WTC11 (cell line): ENCODE results near the gene IL10RB. TPM values are rescaled to one million over a fixed set of nuclear protein-coding genes. Genes with fewer than 3 reads are reported as not detected.

Experiments used
- ATAC-seq: fragments of 200-7000 bp; cut with Tn5 transposase; 2 replicates; pipeline ENCODE4 v1.10.0; 2021; ENCODE audit warnings: mild to moderate bottlenecking, moderate library complexity
- CTCF ChIA-PET: fragments of 300-600 bp; sonication (Branson Sonifier 250); formaldehyde crosslinking; loops from one replicate; lab custom pipeline; 2021; ENCODE audit warnings: antibody characterized with exemption; lab: Charles Lee
- POLR2A ChIA-PET: fragments of 350-600 bp; sonication (Branson Sonifier 250); formaldehyde crosslinking; loops from one replicate; lab custom pipeline; 2021; ENCODE audit warnings: antibody characterized with exemption; lab: Charles Lee
- DNase-seq: peaks from one replicate; pipeline ENCODE4 v3.0.0; 2021; ENCODE audit warnings: low spot score
- H3K27ac Mint-ChIP-seq: 2 replicates; pipeline ENCODE4 v1.8.0; 2021; ENCODE audit warnings: mixed read lengths
- H3K27me3 Mint-ChIP-seq: 2 replicates; pipeline ENCODE4 v1.8.0; 2021; ENCODE audit warnings: low read depth, mild to moderate bottlenecking, moderate library complexity, mixed read lengths
- H3K36me3 Mint-ChIP-seq: 2 replicates; pipeline ENCODE4 v1.8.0; 2021; ENCODE audit warnings: mixed read lengths
- H3K4me1 Mint-ChIP-seq: 2 replicates; pipeline ENCODE4 v1.8.0; 2022; ENCODE audit warnings: mixed read lengths
- H3K4me3 Mint-ChIP-seq: 2 replicates; pipeline ENCODE4 v1.8.0; 2021; ENCODE audit warnings: mild to moderate bottlenecking, moderate library complexity, mixed read lengths
- H3K9me3 Mint-ChIP-seq: 2 replicates; pipeline ENCODE4 v1.8.0; 2021; ENCODE audit warnings: mixed read lengths
- AR ChIP-seq: fragments of 250-450 bp; sonication (Bioruptor Pico); IDR thresholded peaks from 2 replicates; pipeline ENCODE4 v1.9.0; 2021; ENCODE audit warnings: mild to moderate bottlenecking
- ATF1 ChIP-seq: sonication (generic); formaldehyde crosslinking; IDR thresholded peaks from 2 replicates; pipeline ENCODE4 v1.8.1; 2023; ENCODE audit warnings: mild to moderate bottlenecking, moderate library complexity, missing genetic modification reagents
- ATF6 ChIP-seq: sonication (generic); formaldehyde crosslinking; IDR thresholded peaks from 2 replicates; pipeline ENCODE4 v1.8.1; 2023; ENCODE audit warnings: mild to moderate bottlenecking, missing genetic modification reagents
- CTCF ChIP-seq: fragments of 200-600 bp; IDR thresholded peaks from 2 replicates; pipeline ENCODE4 v1.8.0; 2022; ENCODE audit warnings: antibody characterized with exemption
- E2F4 ChIP-seq: sonication (generic); formaldehyde crosslinking; IDR thresholded peaks from 2 replicates; pipeline ENCODE4 v1.8.1; 2022; ENCODE audit warnings: low read depth, mild to moderate bottlenecking, moderate library complexity, missing genetic modification reagents, borderline replicate concordance
- ESRRA ChIP-seq: sonication (generic); formaldehyde crosslinking; IDR thresholded peaks from 2 replicates; pipeline ENCODE4 v1.8.1; 2022; ENCODE audit warnings: mild to moderate bottlenecking, missing genetic modification reagents, borderline replicate concordance
- ETV6 ChIP-seq: sonication (generic); formaldehyde crosslinking; IDR thresholded peaks from 2 replicates; pipeline ENCODE4 v1.8.1; 2022; ENCODE audit warnings: mild to moderate bottlenecking, missing genetic modification reagents
- GRHL2 ChIP-seq: fragments of 250-450 bp; sonication (Bioruptor Pico); IDR thresholded peaks from 2 replicates; pipeline ENCODE4 v1.8.0; 2022; ENCODE audit warnings: mild to moderate bottlenecking, moderate library complexity; ENCODE audit not compliant: insufficient replicate concordance, severe bottlenecking
- IRF1 ChIP-seq: sonication (generic); formaldehyde crosslinking; IDR thresholded peaks from 2 replicates; pipeline ENCODE4 v1.8.0; 2023; ENCODE audit warnings: missing genetic modification reagents
- JUN ChIP-seq: sonication (generic); formaldehyde crosslinking; IDR thresholded peaks from 2 replicates; pipeline ENCODE4 v1.8.0; 2023; ENCODE audit warnings: mild to moderate bottlenecking, missing genetic modification reagents
- KAT7 ChIP-seq: sonication (generic); formaldehyde crosslinking; IDR thresholded peaks from 2 replicates; pipeline ENCODE4 v1.8.1; 2023; ENCODE audit warnings: missing genetic modification reagents, mild to moderate bottlenecking, borderline replicate concordance
- MAX ChIP-seq: sonication (generic); formaldehyde crosslinking; IDR thresholded peaks from 2 replicates; pipeline ENCODE4 v1.8.0; 2022; ENCODE audit warnings: mild to moderate bottlenecking, missing genetic modification reagents
- NR2C2 ChIP-seq: sonication (generic); formaldehyde crosslinking; IDR thresholded peaks from 2 replicates; pipeline ENCODE4 v1.8.0; 2022; ENCODE audit warnings: mild to moderate bottlenecking, missing genetic modification reagents
- NR3C1 ChIP-seq: sonication (generic); formaldehyde crosslinking; conservative IDR thresholded peaks from 2 replicates; pipeline ENCODE4 v1.8.1; 2023; ENCODE audit warnings: low read depth, mild to moderate bottlenecking, missing genetic modification reagents
- SMAD3 ChIP-seq: sonication (generic); formaldehyde crosslinking; IDR thresholded peaks from 2 replicates; pipeline ENCODE4 v1.8.0; 2022; ENCODE audit warnings: missing genetic modification reagents, mild to moderate bottlenecking, borderline replicate concordance
- TEAD1 ChIP-seq: sonication (generic); formaldehyde crosslinking; IDR thresholded peaks from 2 replicates; pipeline ENCODE4 v1.8.0; 2022; ENCODE audit warnings: mild to moderate bottlenecking, missing genetic modification reagents
- USF2 ChIP-seq: sonication (generic); formaldehyde crosslinking; IDR thresholded peaks from 2 replicates; pipeline ENCODE4 v1.8.1; 2023; ENCODE audit warnings: mild to moderate bottlenecking, missing genetic modification reagents, moderate library complexity
- ZNF138 ChIP-seq: sonication (generic); formaldehyde crosslinking; conservative IDR thresholded peaks from 2 replicates; pipeline ENCODE4 v1.8.1; 2022; ENCODE audit warnings: mild to moderate bottlenecking, moderate library complexity, missing genetic modification reagents
- ZNF317 ChIP-seq: sonication (generic); formaldehyde crosslinking; IDR thresholded peaks from 2 replicates; pipeline ENCODE4 v1.8.1; 2023; ENCODE audit warnings: low read depth, mild to moderate bottlenecking, moderate library complexity, missing genetic modification reagents, borderline replicate concordance
- ZNF396 ChIP-seq: fragments of 250-450 bp; sonication (Bioruptor Pico); IDR thresholded peaks from 2 replicates; pipeline ENCODE4 v1.8.0; 2021; ENCODE audit warnings: mild to moderate bottlenecking, moderate library complexity, borderline replicate concordance
- total RNA-seq: library from RNA; stranded (reverse); gene quantifications from 3 replicates; pipeline ENCODE4 v1.2.3, GENCODE V29; 2021

IL10RB gene
- total RNA-seq, 1 experiment from 2014 or later: 3.7 TPM

GRCh38 chr21:33309778-33310177 is 43.6 kb downstream of the IL10RB start (continued):
- TF ChIP-seq ESRRA (CRISPR knock-in tag): no peak
- TF ChIP-seq E2F4 (CRISPR knock-in tag): no peak
- TF ChIP-seq NR2C2: no peak
- TF ChIP-seq TEAD1 (CRISPR knock-in tag): no peak
- no peak for TF ChIP-seq NR3C1
- no peak for TF ChIP-seq ATF1
- no peak for TF ChIP-seq GRHL2 (CRISPR knock-in tag)
- TF ChIP-seq ATF6 (CRISPR knock-in tag): no peak
- no peak for TF ChIP-seq KAT7
- no peak for TF ChIP-seq ETV6 (CRISPR knock-in tag)
- TF ChIP-seq ZNF317 (CRISPR knock-in tag): no peak
- TF ChIP-seq AR (CRISPR knock-in tag): no peak
- TF ChIP-seq, all 79 proteins: peak for 0

- ChIA-PET CTCF (interaction anchor here (0.6 to 1.0 kb wide), 3 partner anchors 9 to 82 kb away, joined by 3 read pairs; no protein-coding TSS in a partner anchor), POLR2A (no interaction called here)
- DNase-seq (no peak), ATAC-seq (no peak)
- H3K9me3 Mint-ChIP-seq: peaks cover 5% of the 10 kb centered on the region
- no peak overlapping the region for H3K4me3 Mint-ChIP-seq
- H3K4me1 Mint-ChIP-seq: no peaks in the 10 kb centered on the region
- no peaks in the 10 kb centered on the region; the same call in 1 of the 2 replicates for H3K27me3 Mint-ChIP-seq
- no peak for TF ChIP-seq IRF1
- TF ChIP-seq NR3C1: no peak
- no peak for TF ChIP-seq ZNF396 (CRISPR knock-in tag)
- no peak for TF ChIP-seq ATF1
- no peak for TF ChIP-seq ATF6 (CRISPR knock-in tag)
- TF ChIP-seq MAX: no peak
- TF ChIP-seq KAT7: no peak
- no peak for TF ChIP-seq CTCF
- no peak for TF ChIP-seq USF2
- TF ChIP-seq SMAD3 (CRISPR knock-in tag): no peak
- no peak for TF ChIP-seq ESRRA (CRISPR knock-in tag)
- no peak for TF ChIP-seq ZNF138
- no peak for TF ChIP-seq JUN
- H3K27ac Mint-ChIP-seq: no peak overlapping the region
- H3K36me3 Mint-ChIP-seq: no peaks in the 10 kb centered on the region
Measured at GRCh38 chr21:33312121-33312520, 46.0 kb downstream of the IL10RB start.
